ENCODE results near the gene FBXO4.

DNA sequence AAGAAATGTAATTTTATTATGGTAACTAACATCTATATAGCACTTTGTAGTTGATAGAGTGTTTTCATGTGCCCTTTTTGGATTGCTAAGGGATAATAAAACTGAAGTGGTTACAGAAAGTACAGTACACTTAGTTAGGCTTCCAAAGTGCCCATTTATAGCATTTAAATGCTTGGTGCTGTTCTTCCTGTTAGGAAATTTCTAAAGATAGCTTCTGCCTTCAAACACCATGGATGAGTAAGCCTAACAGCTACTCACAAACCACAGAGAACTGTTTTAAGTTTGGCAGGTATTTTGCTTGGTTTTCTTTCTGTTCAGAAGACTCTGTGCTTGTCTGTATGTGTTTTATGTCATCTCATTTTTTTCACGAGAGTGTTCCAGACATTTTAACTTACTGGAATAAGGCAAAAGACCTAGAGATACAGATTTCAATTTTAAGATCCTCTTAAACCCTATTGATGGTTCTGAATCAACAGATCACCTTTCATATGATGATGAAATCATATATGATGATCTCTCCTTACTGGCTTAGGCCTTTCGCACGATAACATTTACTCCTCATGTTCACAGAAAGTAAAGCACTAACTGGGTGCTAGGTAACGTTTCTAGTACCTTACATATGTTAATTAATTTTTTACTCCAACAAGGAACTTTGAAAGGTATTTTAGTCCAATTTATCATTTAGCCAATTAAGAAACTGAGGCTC lies 16.6 kb upstream of the FBXO4 start:
- TF ChIP-seq, protein P1, sequence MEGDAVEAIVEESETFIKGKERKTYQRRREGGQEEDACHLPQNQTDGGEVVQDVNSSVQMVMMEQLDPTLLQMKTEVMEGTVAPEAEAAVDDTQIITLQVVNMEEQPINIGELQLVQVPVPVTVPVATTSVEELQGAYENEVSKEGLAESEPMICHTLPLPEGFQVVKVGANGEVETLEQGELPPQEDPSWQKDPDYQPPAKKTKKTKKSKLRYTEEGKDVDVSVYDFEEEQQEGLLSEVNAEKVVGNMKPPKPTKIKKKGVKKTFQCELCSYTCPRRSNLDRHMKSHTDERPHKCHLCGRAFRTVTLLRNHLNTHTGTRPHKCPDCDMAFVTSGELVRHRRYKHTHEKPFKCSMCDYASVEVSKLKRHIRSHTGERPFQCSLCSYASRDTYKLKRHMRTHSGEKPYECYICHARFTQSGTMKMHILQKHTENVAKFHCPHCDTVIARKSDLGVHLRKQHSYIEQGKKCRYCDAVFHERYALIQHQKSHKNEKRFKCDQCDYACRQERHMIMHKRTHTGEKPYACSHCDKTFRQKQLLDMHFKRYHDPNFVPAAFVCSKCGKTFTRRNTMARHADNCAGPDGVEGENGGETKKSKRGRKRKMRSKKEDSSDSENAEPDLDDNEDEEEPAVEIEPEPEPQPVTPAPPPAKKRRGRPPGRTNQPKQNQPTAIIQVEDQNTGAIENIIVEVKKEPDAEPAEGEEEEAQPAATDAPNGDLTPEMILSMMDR (conservative IDR thresholded peaks at IDR 0.05) = no peak
- no peak for TF ChIP-seq EZH2 (IDR thresholded peaks at IDR 0.05; ENCODE audit: low read depth)
